HPDE6-E6E7 (cell line): ENCODE measurements around the gene PARN.
"Not testable (repeated sequence)": the region's sequence is repeated elsewhere in the genome, so short reads cannot be mapped to it uniquely, and the experiment has no call there.

ENCODE experiments used
- DNase-seq: peaks from one replicate; pipeline ENCODE4 v3.0.0; 2011; ENCODE audit warnings: missing footprints; ENCODE audit errors: extremely low spot score

PARN gene

DNA sequence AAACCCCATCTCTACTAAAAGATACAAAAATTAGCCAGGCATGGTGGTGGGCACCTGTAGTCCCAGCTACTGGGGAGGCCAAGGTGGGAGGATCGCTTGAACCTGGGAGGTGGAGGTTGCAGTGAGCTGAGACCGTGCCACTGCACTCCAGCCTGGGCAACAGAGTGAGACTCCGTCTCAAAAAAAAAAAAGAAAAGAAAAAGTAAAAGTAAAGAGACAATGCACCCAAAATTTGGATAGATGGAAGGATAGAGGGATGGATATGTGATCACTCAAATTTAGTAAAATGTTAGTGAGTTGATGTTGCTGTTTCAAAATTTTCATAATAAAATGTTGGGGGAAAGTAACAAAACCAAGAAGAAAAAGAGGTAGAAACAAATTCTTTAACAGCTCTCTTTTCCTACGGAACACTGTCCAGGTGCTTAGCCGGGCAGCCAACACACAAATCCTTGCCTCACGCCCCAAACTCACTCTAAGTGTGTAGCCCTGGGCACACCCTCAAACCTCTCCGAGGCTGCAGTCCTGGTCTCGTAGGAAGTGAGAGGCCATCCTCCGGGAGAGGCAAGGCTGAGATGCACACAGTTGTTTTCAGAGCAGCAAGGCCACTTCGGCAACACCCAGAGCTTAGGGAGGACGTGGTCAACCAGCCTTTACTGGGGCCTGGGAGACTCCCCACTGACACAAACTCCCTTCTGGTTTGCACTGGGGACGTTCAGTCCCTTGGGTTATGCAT lies 228.9 kb downstream of the PARN start:
- not testable (repeated sequence) for DNase-seq

DNA sequence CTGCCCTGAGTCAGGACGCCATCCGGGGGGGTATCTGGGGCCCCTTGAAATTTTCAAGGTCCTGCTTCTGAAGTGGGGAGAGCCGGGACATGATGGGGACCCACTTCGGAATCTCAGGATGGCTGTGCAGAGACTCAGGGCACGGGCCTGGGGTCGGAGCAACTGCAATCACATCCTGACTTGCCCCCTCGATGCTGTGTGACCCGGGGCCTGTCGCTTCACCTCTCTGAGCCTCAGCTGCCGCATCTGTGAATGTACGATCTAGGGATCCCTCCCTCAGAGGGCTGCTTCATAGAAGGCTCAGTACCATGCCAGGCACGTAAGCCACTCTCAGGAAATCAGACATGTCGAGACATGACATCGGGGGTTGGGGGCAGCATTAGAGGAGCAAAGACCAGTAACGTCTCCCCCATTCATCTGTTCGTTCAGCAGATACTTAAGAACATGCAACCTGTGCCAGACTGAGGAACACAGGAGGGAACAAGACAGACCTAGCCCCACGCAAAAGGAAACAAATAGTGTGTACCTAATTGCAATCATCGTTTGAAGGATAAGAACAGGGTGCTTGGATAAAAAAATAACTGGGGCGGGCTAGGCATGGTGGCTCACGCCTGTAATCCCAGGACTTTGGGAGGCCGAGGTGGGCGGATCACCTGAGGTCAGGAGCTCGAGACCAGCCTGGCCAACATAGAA lies 229.6 kb downstream of the PARN start:
- DNase-seq: no peak

DNA sequence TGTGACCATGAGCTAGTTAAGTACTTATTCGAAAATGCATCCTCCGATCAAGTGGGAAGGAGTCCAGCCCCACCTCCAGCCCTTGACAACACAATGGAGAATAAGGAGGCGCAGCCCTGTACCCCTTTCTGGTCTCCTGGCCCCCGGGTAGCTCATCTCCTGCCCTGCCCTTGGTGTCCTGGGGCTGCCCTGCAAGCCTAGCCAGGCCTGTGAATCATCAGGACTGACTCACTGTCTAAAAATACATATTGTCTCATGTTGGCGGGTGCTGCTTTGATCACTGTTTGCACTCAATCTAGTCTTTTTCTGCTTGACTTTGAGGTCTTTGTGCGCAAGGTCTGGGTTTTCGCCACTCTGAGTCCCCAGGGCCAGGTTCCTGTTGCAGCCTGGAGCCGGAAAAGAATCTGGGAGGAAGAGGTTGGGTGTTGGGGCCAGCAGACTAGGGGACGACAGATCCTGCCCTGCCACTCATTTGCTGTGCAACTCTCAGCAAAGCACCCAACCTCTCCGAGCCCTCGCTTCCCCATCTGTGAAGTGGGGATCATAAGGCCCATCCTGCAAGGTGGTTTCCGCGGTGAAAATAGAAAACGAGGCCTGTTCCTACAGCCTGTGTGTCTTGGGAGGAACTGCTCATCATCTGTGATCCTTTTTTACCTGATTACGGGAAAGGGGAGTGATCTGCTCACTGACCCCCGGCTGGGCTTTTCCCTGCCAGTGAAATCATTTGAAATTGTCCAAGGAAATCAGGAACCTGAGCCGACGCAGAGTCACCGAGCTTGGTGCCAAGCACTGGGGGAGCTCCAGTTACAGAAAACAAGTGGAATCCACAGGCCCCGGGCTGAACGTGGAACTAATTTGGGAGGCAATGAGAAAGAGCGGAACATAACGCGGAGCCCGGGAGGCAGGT lies 230.4 kb downstream of the PARN start:
- DNase-seq: no peak

DNA sequence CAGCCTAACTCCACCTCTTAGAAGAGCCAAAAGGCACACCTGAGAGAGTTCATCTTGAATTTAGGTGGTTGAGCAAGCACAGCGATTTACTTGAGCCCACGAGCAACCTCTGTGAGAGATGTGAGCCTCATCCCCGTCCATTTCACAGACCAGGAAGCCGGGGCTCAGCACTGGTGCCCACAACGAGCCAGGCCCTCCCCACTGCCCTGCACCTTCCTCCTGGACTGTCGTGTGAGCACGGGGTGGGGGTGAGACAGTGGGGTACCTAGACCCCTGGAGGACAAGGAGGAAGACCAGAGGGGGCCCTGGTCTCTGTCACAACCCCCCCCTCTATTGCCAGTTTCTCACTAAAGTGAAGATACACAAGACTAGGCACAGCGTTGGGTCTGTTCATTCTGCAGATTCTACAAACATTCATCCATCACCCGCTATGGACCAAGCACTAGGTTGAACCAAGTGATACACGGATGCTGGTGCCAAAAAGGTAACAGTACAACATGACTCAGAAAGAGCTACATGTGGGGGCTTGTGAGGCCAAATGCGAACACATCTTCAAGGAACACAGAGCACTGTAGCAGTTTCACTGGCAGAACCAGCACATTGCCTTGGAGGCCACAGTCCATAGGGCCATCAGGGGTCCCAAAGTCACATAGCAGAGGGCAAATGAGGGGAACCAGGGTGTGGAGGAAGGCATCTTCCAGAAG lies 231.9 kb downstream of the PARN start:
- DNase-seq: no peak

DNA sequence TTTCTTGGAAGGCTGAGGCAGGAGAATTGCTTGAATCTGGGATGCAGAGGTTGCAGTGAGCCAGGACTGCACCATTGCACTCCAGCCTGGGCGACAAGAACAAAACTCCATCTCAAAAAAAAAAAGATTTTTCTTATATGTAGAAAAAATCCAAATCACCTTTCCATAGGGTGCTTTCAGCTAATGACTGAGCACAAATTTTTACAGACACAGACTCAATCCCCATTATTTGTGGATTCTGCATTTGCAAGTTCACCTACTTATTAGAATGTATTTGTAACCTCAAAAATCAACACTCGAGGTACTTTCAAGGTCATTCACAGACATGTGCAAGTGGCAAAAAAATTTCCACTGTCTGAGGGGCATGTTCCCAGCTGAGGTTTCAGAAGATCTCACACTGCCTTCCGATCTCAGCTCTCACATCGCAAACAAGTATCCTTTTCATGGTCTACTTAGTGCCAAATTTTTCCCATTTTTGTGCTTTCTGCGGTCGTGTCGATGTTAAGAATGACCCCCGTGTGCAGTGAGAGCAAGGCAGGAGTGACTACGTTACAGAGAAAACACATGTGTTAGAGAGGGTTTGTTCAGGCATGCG lies 234.3 kb downstream of the PARN start:
- DNase-seq: not testable (repeated sequence)

DNA sequence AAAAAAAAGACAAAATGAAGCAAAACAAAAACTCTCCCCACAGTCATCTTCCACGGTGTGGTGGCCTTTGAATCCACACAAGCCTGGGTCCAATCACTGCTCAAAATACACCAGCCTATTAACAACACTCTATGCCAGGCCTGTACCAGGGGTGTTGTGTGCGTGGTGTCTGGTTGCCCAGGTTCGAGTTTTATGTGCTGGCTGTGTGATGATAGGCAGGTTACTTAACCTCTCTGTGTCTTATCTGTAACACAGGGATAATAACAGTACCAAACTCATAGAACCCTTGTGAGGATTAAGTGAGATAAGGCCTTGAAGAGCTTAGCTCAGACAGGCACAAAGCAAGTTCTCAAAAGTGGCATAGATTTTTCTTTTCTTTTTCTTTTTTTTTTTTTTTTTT lies 235.2 kb downstream of the PARN start:
- DNase-seq: no peak

DNA sequence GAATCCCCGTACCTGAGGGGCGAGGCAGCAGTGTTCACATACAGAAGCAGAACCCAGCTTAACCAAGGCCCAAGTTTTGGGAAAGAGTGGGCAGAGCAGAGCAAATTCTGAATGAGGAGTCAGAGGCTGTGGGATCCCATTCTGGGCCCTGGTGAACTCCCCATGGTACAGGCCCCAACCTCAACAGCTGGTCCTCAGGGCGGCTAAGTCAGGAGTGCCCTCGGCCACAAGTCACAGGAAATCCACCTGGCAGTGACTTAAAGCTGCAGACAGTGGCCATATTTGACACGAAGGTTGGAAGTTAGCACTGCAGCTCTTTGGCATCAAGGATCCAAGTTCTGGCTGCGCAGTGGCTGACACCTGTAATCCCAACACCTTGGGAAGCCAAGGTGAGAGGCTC lies 237.1 kb downstream of the PARN start:
- no peak for DNase-seq

DNA sequence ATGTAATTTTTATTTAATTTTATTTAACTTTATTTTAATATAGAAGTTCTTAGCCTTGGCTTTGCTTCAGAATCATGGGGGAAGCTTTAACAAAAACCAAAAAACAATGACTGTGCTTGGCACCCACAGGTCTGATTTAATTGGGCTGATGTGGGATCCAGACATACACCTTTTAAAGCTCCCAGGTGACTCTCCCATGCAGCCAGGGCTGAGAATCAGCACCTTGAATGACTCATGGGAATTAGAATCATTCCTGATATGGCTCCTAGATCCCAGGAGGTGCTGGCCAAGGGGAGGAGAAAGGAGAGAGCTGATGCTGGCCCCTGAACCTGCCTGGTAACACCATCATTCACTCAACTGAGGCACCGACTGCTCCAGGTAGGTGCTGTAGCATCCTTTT lies 240.7 kb downstream of the PARN start:
- no peak for DNase-seq

DNA sequence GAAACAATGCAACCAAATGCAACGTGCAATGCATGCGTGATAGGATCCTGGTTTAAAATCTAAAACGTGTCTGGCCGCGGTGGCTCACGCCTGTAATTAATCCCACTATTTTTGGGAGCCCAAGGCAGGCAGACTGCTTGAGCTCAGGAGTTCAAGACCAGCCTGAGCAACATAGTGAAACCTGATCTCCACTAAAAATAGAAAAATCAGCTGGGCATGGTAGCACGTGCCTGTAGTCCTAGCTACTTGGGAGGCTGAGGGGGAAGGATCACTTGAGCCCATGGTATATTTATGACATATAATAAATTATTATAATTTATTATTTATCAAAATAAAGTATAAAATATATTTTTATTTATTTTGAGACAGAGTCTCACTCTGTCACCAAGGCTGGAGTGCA lies 241.8 kb downstream of the PARN start:
- no peak for DNase-seq

DNA sequence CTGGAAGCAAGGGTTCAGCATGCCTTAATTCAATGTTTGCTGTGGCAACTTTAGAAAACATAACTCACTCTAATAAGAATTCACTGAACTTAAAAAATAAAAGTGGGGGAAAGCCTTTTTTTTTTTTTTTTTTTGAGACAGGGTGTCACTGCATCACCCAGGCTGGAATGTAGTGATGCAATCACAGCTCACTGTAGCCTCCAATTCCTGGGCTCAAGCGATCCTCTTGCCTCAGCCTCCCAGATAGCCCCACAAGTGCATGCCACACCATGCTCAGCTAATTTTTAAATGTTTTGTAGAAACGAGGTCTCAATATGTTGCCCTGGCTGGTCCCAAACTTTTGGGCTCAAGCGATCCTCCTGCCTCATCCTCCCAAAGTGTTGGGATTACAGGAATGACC lies 243.9 kb downstream of the PARN start:
- no peak for DNase-seq
